ENCODE measurements around the gene SLC46A1. TPM values are rescaled to one million over a fixed set of nuclear protein-coding genes. Genes with fewer than 3 reads are reported as not detected.

The SLC46A1 gene
- polyA plus RNA-seq, 1 experiment, result 5.9 TPM

- no peak for DNase-seq (ENCODE audit: low read depth)
- CTCF ChIA-PET, result interaction anchor here (1.3 kb wide), 1 partner anchor 544 kb away, joined by 3 read pairs; no protein-coding TSS in a partner anchor
- Histone ChIP-seq H3K27me3 (ENCODE audit: control insufficient read depth, insufficient read depth, low read length) (no peaks in the 10 kb centered on the region), H3K36me3 (ENCODE audit: control insufficient read depth, insufficient read depth, low read length) (peaks cover 41% of the 10 kb centered on the region), H3K4me3 (ENCODE audit: low read depth, low read length) (no peak overlapping the region)
- POLR2A ChIA-PET, result interaction anchor here (0.6 kb wide), 1 partner anchor 143 kb away, joined by 6 read pairs; no protein-coding TSS in a partner anchor
- TF ChIP-seq, protein P1, sequence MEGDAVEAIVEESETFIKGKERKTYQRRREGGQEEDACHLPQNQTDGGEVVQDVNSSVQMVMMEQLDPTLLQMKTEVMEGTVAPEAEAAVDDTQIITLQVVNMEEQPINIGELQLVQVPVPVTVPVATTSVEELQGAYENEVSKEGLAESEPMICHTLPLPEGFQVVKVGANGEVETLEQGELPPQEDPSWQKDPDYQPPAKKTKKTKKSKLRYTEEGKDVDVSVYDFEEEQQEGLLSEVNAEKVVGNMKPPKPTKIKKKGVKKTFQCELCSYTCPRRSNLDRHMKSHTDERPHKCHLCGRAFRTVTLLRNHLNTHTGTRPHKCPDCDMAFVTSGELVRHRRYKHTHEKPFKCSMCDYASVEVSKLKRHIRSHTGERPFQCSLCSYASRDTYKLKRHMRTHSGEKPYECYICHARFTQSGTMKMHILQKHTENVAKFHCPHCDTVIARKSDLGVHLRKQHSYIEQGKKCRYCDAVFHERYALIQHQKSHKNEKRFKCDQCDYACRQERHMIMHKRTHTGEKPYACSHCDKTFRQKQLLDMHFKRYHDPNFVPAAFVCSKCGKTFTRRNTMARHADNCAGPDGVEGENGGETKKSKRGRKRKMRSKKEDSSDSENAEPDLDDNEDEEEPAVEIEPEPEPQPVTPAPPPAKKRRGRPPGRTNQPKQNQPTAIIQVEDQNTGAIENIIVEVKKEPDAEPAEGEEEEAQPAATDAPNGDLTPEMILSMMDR (IDR thresholded peaks at IDR 0.05; ENCODE audit: insufficient read depth, low read depth, low read length), result no peak
These were observed 57.0 kb downstream of the SLC46A1 start for GRCh38 chr17:28348979-28349378.

GRCh38 chr17:28347261-28347891, 58.6 kb downstream of the SLC46A1 start:
- peak; percentile 52 for DNase-seq (ENCODE audit: low read depth)
- TF ChIP-seq, protein P1 (IDR thresholded peaks at IDR 0.05; ENCODE audit: insufficient read depth, low read depth, low read length), result no peak
- CTCF ChIA-PET, result interaction anchor here (0.8 to 2.1 kb wide), 8 partner anchors 9 to 542 kb away, joined by 3 to 13 read pairs (median 6); partner anchors contain the start of genes IFT20, POLDIP2 and TNFAIP1
- Histone ChIP-seq H3K4me3 (ENCODE audit: low read depth, low read length) (no peak overlapping the region), H3K36me3 (ENCODE audit: control insufficient read depth, insufficient read depth, low read length) (peaks cover 45% of the 10 kb centered on the region), H3K27me3 (ENCODE audit: control insufficient read depth, insufficient read depth, low read length) (no peaks in the 10 kb centered on the region)
- POLR2A ChIA-PET, result interaction anchor here (0.5 to 1.4 kb wide), 5 partner anchors 8 to 889 kb away, joined by 4 to 14 read pairs (median 8); partner anchors contain the start of genes IFT20, POLDIP2 and TNFAIP1

DNA sequence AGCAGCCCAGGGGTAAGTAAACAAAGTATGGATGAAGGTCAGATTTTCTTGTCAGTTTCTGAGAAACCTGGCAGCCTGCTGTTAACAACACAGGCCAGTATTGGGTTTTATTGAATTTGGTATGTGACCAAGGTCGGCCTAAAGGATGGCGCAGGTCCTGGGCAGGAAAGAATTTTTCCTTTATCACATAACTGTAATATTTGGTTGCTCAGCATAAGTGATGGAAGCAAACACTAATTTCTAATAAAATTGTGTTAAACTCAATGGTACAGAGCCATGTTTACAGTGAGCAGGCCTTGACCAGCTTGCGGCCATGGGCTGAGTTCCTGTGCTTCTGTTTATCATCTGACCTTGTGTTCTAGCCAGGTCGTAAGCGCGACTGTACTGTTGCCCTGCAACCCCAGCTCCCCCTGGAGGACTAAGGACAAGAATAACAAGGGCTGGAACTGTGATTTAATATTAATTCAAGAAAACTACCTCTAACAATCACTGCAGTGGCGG, 59.2 kb downstream of the SLC46A1 start:
- H3K4me3 ChIP-seq (ENCODE audit: low read depth, low read length), result no peak overlapping the region
- no peaks in the 10 kb centered on the region for H3K27me3 ChIP-seq (ENCODE audit: control insufficient read depth, insufficient read depth, low read length)
- TF ChIP-seq, protein P1 (IDR thresholded peaks at IDR 0.05; ENCODE audit: insufficient read depth, low read depth, low read length), result peak; percentile 48
- no peak for DNase-seq (ENCODE audit: low read depth)
- POLR2A ChIA-PET, result interaction anchor here (0.5 to 1.4 kb wide), 6 partner anchors 8 to 889 kb away, joined by 3 to 14 read pairs (median 6); partner anchors contain the start of genes IFT20, POLDIP2 and TNFAIP1
- CTCF ChIA-PET, result interaction anchor here (0.5 to 2.1 kb wide), 8 partner anchors 9 to 541 kb away, joined by 3 to 13 read pairs (median 5); partner anchors contain the start of genes IFT20, POLDIP2 and TNFAIP1
- H3K36me3 ChIP-seq (ENCODE audit: control insufficient read depth, insufficient read depth, low read length), result peaks cover 48% of the 10 kb centered on the region

GRCh38 chr17:28346199-28346580, 59.8 kb downstream of the SLC46A1 start:
- POLR2A ChIA-PET, result interaction anchor here (0.8 to 1.4 kb wide), 3 partner anchors 8 to 11 kb away, joined by 3 to 9 read pairs (median 4); partner anchors contain the start of genes IFT20, POLDIP2 and TNFAIP1
- TF ChIP-seq, protein P1 (IDR thresholded peaks at IDR 0.05; ENCODE audit: insufficient read depth, low read depth, low read length), result no peak
- no peak for DNase-seq (ENCODE audit: low read depth)
- H3K4me3 ChIP-seq (ENCODE audit: low read depth, low read length), result no peak overlapping the region
- no peaks in the 10 kb centered on the region for H3K27me3 ChIP-seq (ENCODE audit: control insufficient read depth, insufficient read depth, low read length)
- H3K36me3 ChIP-seq (ENCODE audit: control insufficient read depth, insufficient read depth, low read length), result peaks cover 48% of the 10 kb centered on the region
- CTCF ChIA-PET, result interaction anchor here (1.8 to 2.1 kb wide), 5 partner anchors 8 to 541 kb away, joined by 4 to 13 read pairs (median 10); partner anchors contain the start of genes IFT20 and TNFAIP1

Measured in BJ (cell line).